MCF 10A (cell line): Measurements from ENCODE around the gene XYLT1. TPM values are rescaled to one million over a fixed set of nuclear protein-coding genes. Genes with fewer than 3 reads are reported as not detected.

Experiments used
- BruUV-seq: library from RNA; stranded (reverse); fragments of 400-500 nt; replicated peaks from 2 replicates; lab custom pipeline; 2021; lab: Mats Ljungman, UMichigan
- CTCF ChIA-PET: fragments of 300-600 bp; sonication (Branson Sonifier 250); formaldehyde crosslinking; extraction: SDS; loops from one replicate; lab custom pipeline; 2021; ENCODE audit warnings: antibody characterized with exemption, inconsistent platforms; lab: Yijun Ruan, JAX
- POLR2A ChIA-PET: fragments of 300-600, 350-650 bp; sonication (Branson Sonifier 250); formaldehyde crosslinking; extraction: SDS; loops from one replicate; lab custom pipeline; 2020; ENCODE audit warnings: antibody characterized with exemption, inconsistent platforms; lab: Yijun Ruan, JAX
- DNase-seq: peaks from one replicate; pipeline ENCODE4 v3.0.0-alpha.2; 2018; ENCODE audit not compliant: unreplicated experiment
- H3K27ac Mint-ChIP-seq: one replicate; pipeline ENCODE4 v1.8.0; 2022; ENCODE audit warnings: mild to moderate bottlenecking, low read depth, mixed read lengths; ENCODE audit not compliant: unreplicated experiment
- H3K27me3 Mint-ChIP-seq: one replicate; pipeline ENCODE4 v1.8.0; 2022; ENCODE audit warnings: mixed read lengths; ENCODE audit not compliant: insufficient read depth, unreplicated experiment
- H3K36me3 Mint-ChIP-seq: one replicate; pipeline ENCODE4 v1.8.0; 2022; ENCODE audit warnings: mild to moderate bottlenecking, moderate library complexity, mixed read lengths; ENCODE audit not compliant: insufficient read depth, unreplicated experiment
- H3K4me1 Mint-ChIP-seq: one replicate; pipeline ENCODE4 v1.8.0; 2022; ENCODE audit warnings: mixed read lengths; ENCODE audit not compliant: insufficient read depth, unreplicated experiment
- H3K4me3 Mint-ChIP-seq: one replicate; pipeline ENCODE4 v1.8.0; 2022; ENCODE audit warnings: mild to moderate bottlenecking, moderate library complexity, mixed read lengths; ENCODE audit not compliant: unreplicated experiment
- H3K9me3 Mint-ChIP-seq: one replicate; pipeline ENCODE4 v1.8.0; 2022; ENCODE audit warnings: mixed read lengths; ENCODE audit not compliant: unreplicated experiment
- CTCF ChIP-seq: fragments of 200-600 bp; IDR thresholded peaks from one replicate; pipeline ENCODE4 v1.8.0; 2022; ENCODE audit warnings: antibody characterized with exemption, mild to moderate bottlenecking; ENCODE audit not compliant: unreplicated experiment
- intact Hi-C: fragments of 100-400 bp; cut with micrococcal nuclease; formaldehyde crosslinking; loops from 2 replicates; pipeline ENCODE4 v1.14.1; 2022
- total RNA-seq: library from RNA; stranded (reverse); gene quantifications from 2 replicates; pipeline ENCODE4 v1.2.3, GENCODE V29; 2022

The XYLT1 gene
- total RNA-seq, 1 experiment from 2014 or later: not detected

GRCh38 chr16:17437127-17437720, 33.5 kb downstream of the XYLT1 start:
- Mint-ChIP-seq H3K9me3 (peaks cover 24% of the 10 kb centered on the region), H3K27ac (no peak overlapping the region), H3K4me3 (no peak overlapping the region), H3K36me3 (no peaks in the 10 kb centered on the region), H3K4me1 (no peaks in the 10 kb centered on the region), H3K27me3 (no peaks in the 10 kb centered on the region)
- no peak for TF ChIP-seq CTCF
- POLR2A ChIA-PET: no interaction called here
- no peak for DNase-seq
- BruUV-seq: no TSS peak
- CTCF ChIA-PET: interaction anchor here (0.9 kb wide), 1 partner anchor 225 kb away, joined by 3 read pairs; no protein-coding TSS in a partner anchor
- intact Hi-C loops: no loop called here

GRCh38 chr16:17435318-17435717, 35.4 kb downstream of the XYLT1 start:
- DNase-seq: no peak
- Mint-ChIP-seq H3K36me3 (no peaks in the 10 kb centered on the region), H3K27me3 (no peaks in the 10 kb centered on the region), H3K27ac (no peak overlapping the region), H3K4me1 (no peaks in the 10 kb centered on the region), H3K4me3 (no peak overlapping the region), H3K9me3 (peaks cover 24% of the 10 kb centered on the region)
- intact Hi-C loops: no loop called here
- POLR2A ChIA-PET: no interaction called here
- BruUV-seq: no TSS peak
- CTCF ChIA-PET: no interaction called here
- TF ChIP-seq CTCF: no peak

GRCh38 chr16:17433577-17434451, 36.9 kb downstream of the XYLT1 start:
- no peak for TF ChIP-seq CTCF
- Mint-ChIP-seq H3K27me3 (no peaks in the 10 kb centered on the region), H3K27ac (no peak overlapping the region), H3K4me3 (no peak overlapping the region), H3K4me1 (no peaks in the 10 kb centered on the region), H3K36me3 (no peaks in the 10 kb centered on the region), H3K9me3 (peaks cover 23% of the 10 kb centered on the region)
- intact Hi-C loops: no loop called here
- POLR2A ChIA-PET: no interaction called here
- DNase-seq: no peak
- BruUV-seq: no TSS peak
- CTCF ChIA-PET: no interaction called here

- Mint-ChIP-seq H3K9me3 (peaks cover 15% of the 10 kb centered on the region), H3K4me1 (no peaks in the 10 kb centered on the region), H3K4me3 (no peak overlapping the region), H3K27ac (no peak overlapping the region), H3K27me3 (no peaks in the 10 kb centered on the region), H3K36me3 (no peaks in the 10 kb centered on the region)
- DNase-seq: no peak
- no peak for TF ChIP-seq CTCF
- POLR2A ChIA-PET: no interaction called here
- intact Hi-C loops: no loop called here
- no TSS peak for BruUV-seq
- CTCF ChIA-PET: no interaction called here
Measured at GRCh38 chr16:17432901-17433576, 37.7 kb downstream of the XYLT1 start.
